Gastrocnemius medialis (tissue), 4 donors: ENCODE measurements around the gene PALLD.

Experiments used
- CTCF ChIP-seq, 5 experiments: fragments of 450-650 bp in 3 of 5; fragments of 200-600 bp in 2 of 5; sonication (generic) in 2 of 5; IDR thresholded peaks in 4 of 5; conservative IDR thresholded peaks in 1 of 5; 1 replicate in 4 of 5; 2 replicates in 1 of 5; pipeline ENCODE4 v1.5.1; 2016 to 2019; ENCODE audit warnings: antibody characterized with exemption in 5 of 5, mild to moderate bottlenecking in 3 of 5, moderate library complexity in 3 of 5
- POLR2A ChIP-seq, 2 donors: fragments of 450-650 bp; IDR thresholded peaks; one replicate each; pipeline ENCODE4 v1.6.1; 2017; ENCODE audit warnings: antibody characterized with exemption in 2 of 2, mild to moderate bottlenecking in 2 of 2, moderate library complexity in 2 of 2

GRCh38 chr4:168531305-168531704, 34.5 kb downstream of the PALLD start:
- TF ChIP-seq CTCF (IDR thresholded peaks at IDR 0.05 in 4 of 5, conservative IDR thresholded peaks at IDR 0.05 in 1 of 5) (no peak), POLR2A (IDR thresholded peaks at IDR 0.05) (no peak)
